GM10266 (cell line): Measurements from ENCODE around the gene CYP20A1.
"Not testable (repeated sequence)": the region's sequence is repeated elsewhere in the genome, so short reads cannot be mapped to it uniquely, and the experiment has no call there.

ENCODE experiments used
- DNase-seq: peaks from one replicate; pipeline ENCODE4 v3.0.0; 2012; ENCODE audit errors: extremely low spot score
- TF ChIP-seq, protein P1 (sequence below): IDR thresholded peaks from 2 replicates; pipeline ENCODE4 v1.5.1; 2012; ENCODE audit warnings: mild to moderate bottlenecking, low read depth; ENCODE audit not compliant: control insufficient read depth, insufficient read depth; ENCODE audit errors: missing control alignments

The CYP20A1 gene

DNA sequence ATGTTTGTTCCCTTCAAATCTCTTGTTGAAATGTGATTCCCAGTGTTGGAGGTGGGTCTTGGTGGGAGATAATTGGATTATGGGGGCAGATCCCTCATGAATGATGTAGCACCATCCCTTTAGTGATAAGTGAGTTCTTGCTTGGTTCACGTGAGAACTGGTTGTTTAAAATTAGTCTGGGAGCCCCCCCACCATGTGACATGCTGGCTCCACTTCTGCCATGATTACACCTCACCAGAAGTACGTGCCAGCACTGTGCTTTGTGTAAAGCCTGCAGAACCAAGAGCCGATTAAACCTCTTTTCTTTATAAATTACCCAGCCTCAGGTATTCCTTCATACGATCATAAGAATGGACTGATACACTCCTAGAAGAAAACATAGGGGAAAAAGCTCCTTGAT is 99.5 kb downstream of the CYP20A1 start:
- TF ChIP-seq, protein P1, sequence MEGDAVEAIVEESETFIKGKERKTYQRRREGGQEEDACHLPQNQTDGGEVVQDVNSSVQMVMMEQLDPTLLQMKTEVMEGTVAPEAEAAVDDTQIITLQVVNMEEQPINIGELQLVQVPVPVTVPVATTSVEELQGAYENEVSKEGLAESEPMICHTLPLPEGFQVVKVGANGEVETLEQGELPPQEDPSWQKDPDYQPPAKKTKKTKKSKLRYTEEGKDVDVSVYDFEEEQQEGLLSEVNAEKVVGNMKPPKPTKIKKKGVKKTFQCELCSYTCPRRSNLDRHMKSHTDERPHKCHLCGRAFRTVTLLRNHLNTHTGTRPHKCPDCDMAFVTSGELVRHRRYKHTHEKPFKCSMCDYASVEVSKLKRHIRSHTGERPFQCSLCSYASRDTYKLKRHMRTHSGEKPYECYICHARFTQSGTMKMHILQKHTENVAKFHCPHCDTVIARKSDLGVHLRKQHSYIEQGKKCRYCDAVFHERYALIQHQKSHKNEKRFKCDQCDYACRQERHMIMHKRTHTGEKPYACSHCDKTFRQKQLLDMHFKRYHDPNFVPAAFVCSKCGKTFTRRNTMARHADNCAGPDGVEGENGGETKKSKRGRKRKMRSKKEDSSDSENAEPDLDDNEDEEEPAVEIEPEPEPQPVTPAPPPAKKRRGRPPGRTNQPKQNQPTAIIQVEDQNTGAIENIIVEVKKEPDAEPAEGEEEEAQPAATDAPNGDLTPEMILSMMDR = no peak
- no peak for DNase-seq

DNA sequence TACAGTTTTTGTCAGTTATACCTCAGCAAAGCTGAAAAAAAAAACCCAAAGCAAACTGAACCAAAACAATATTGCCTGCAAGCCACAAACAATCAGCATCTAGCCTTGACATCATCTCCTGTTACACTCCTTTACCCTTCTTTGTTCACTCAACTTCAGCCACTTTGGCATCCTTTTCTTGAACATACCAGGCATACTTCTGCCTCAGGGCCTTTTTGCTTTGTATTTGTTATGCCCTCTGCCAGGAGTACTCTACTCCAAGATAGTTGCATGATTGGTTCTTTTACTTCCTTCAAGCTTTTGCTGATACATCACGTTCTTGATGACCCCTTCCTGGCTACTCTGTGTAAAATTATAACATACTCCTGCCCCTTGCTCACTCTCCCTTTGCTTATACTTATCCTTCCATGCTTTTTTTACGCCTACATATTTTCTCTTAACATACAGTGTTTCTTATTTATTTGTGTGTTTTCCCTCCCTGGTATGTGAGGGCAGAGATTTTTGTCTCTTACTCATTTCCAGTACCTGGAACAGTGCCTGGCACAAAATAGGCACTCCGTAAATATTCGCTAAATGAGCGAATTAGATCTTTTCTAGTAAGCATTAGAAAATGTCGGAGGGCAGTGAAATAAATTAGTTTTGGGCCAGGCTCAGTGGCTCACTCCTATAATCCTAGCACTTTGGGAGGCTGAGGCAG is 102.1 kb downstream of the CYP20A1 start:
- DNase-seq = no peak
- TF ChIP-seq, protein P1 = no peak

DNA sequence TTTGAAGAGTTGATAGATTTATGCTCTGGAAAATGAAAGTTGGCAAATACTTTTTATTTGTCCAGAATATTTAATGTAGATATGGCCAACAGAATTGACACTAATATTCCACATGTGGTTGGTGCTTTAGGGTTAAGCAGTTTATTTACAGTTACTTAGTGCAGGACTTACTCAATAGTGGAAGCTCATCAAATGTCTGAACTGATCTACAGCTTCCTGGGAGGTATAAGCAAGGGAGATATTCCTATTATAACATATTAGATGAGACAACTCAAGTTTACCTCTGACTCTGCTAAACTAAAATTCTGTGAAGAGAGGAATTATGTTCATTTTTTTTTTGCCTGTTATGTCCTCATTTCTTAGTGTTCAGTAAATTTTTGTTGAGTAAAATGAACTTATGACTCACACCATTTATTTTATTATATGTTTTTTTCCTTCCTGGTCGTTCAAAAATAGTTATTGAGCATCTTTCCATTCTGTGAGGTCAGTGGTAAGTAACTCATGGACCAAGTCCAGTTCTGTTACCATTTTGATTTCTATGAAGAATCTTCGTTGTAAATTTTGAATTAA is 103.0 kb downstream of the CYP20A1 start:
- DNase-seq = no peak
- TF ChIP-seq, protein P1 = no peak

DNA sequence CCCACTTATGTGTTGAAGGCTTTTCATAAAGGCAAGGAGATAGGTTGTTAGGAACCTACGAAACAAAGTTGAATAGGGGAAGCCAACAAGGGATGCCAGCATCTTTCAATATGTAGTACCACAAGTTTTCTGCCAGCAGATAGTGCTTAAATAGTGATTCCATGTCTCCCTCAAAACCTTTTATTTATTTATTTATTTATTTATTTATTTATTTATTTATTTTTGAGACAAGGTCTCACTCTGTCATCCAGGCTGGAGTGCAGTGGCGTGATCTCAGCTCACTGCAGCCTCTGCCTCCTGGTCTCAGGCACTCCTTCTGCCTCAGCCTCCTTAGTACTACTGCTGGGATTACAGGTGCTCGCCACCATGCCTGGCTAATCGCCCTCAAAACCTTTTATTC is 103.6 kb downstream of the CYP20A1 start:
- DNase-seq = not testable (repeated sequence)

DNA sequence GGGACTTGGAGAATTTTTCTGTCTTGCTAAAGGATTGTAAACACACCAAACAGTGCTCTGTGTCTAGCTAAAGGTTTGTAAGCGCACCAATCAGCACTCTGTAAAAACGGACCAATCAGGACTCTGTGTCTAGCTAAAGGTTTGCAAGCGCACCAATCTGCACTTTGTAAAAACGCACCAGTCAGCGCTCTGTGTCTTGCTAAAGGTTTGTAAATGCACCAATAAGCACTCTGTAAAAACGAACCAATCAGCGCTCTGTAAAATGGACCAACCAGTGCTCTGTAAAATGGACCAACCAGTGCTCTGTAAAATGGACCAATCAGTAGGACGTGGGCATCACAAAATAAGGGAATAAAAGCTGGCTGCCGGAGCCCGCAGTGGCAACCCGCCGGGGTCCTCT is 105.8 kb downstream of the CYP20A1 start:
- TF ChIP-seq, protein P1 = no peak

DNA sequence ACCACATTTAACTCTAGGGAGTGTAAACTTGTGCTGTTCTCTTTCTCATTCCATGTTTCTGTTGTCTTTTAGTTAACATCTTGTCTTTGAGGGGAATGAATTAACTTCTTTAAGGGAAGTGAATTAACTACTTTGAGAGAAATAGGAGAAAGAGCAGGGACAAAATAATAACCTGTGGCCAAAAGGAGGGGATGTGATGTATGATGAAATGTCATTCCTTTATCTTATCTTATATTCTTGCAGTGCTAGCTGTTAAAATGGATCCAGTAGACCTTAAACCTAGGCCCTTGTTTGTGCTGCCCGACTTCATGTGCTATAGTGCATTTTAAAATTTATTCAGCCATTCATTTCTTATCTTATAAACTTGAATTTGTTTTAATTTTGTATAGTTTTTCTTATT is 107.8 kb downstream of the CYP20A1 start:
- DNase-seq = no peak
- TF ChIP-seq, protein P1 = no peak

More for the DNA sequence above, 105.8 kb downstream of the CYP20A1 start:
- no peak for DNase-seq

DNA sequence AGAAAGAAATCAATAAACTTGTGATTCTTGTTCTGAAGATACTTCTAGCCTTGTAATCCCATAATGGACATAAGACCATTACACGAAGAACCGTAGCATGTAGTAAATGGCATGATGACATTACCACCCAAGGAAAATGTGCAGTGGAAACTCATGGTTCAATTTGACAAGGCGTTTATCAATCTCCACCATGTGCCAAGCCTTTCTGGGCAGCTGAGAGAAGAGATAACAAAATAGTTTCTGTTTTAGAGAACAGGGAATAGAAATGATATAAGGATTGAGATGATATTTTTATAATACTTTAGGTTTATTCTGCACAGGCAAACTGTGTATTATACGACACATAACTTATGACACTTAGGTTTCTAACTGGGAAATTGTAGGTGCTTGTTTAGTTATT is 108.6 kb downstream of the CYP20A1 start:
- DNase-seq = no peak
- TF ChIP-seq, protein P1 = no peak

DNA sequence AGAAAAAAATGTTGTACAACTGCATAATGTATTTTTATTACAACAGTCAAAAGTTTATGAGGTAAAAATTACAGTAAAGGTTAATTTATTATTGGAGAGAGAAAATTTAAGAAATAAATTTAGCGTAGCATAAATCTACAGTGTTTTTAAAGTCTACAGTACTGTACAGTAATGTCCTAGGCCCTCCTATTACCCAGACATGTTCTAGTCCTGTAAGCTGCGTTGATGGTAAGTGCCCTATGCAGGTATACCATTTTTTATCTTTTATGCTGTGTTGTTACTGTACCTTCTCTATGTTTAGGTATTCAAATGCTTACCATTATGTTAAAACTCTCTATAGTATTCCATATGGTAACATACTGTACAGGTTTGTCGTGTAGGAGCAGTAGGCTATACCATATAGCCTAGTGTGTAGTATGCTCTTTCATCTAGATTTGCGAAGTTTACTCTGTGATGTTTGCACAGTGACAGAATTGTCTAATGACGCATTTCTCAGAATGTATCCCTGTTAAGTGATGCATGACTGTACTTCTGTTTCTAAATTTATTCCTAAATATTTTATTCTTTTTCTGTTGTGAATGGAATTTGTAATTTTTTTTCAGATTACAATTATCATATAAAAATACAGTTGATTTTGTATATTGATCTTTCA is 113.9 kb downstream of the CYP20A1 start:
- DNase-seq = no peak

More for the DNA sequence above, 113.9 kb downstream of the CYP20A1 start:
- TF ChIP-seq, protein P1 = no peak
